OCI-LY3 (cell line): ENCODE data around the gene ARHGEF28.

Source experiments
- H2AFZ ChIP-seq: fragments of 200-600, 300-600 bp; shearing (Covaris generic); 2 replicates; pipeline ENCODE4 v1.6.0; 2014; ENCODE audit warnings: antibody characterized with exemption, low read depth, low read length
- H3K27ac ChIP-seq: fragments of 200-600, 300-600 bp; sonication (generic); 2 replicates; pipeline ENCODE4 v1.5.1; 2014; ENCODE audit warnings: mild to moderate bottlenecking, low read length, moderate library complexity, mixed read lengths
- H3K27me3 ChIP-seq: fragments of 200-600, 300-600 bp; sonication (generic); 2 replicates; pipeline ENCODE4 v1.6.1; 2014; ENCODE audit warnings: low read depth, low read length, mixed read lengths
- H3K36me3 ChIP-seq: fragments of 200-600, 300-600 bp; sonication (generic); replicated peaks from 2 replicates; pipeline ENCODE3; 2014; ENCODE audit warnings: low read depth, low read length, mixed read lengths
- H3K4me1 ChIP-seq: fragments of 300-600, 200-600 bp; sonication (generic); 2 replicates; pipeline ENCODE4 v1.6.1; 2014; ENCODE audit warnings: low read length, mixed read lengths
- H3K4me2 ChIP-seq: fragments of 200-600, 300-600 bp; sonication (generic); 2 replicates; pipeline ENCODE4 v1.6.1; 2014; ENCODE audit warnings: low read length, mixed read lengths
- H3K4me3 ChIP-seq: fragments of 300-600, 200-600 bp; sonication (generic); 2 replicates; pipeline ENCODE4 v1.5.1; 2014; ENCODE audit warnings: antibody characterized with exemption, mild to moderate bottlenecking, low read length, moderate library complexity
- H3K79me2 ChIP-seq: fragments of 300-600, 200-600 bp; shearing (Covaris generic); 2 replicates; pipeline ENCODE4 v1.6.1; 2014; ENCODE audit warnings: mild to moderate bottlenecking, low read length, mixed read lengths
- H3K9ac ChIP-seq: fragments of 300-600, 200-600 bp; shearing (Covaris generic); 2 replicates; pipeline ENCODE4 v1.6.0; 2014; ENCODE audit warnings: mild to moderate bottlenecking, low read length, moderate library complexity
- H3K9me3 ChIP-seq: fragments of 200-600, 300-600 bp; shearing (Covaris generic); 2 replicates; pipeline ENCODE4 v1.6.1; 2014; ENCODE audit warnings: low read length, mixed read lengths; ENCODE audit not compliant: insufficient read depth
- H4K20me1 ChIP-seq: fragments of 200-600, 300-600 bp; sonication (generic); 2 replicates; pipeline ENCODE4 v1.6.1; 2016; ENCODE audit warnings: low read length, mixed read lengths; ENCODE audit not compliant: insufficient read depth
- EZH2phosphoT487 ChIP-seq: fragments of 200-600 bp; shearing (Covaris generic); IDR thresholded peaks from 2 replicates; pipeline ENCODE4 v1.6.1; 2018; ENCODE audit warnings: antibody characterized with exemption, mixed run types, low read depth
- TF ChIP-seq, protein P1 (sequence below): fragments of 200-600, 300-600 bp; sonication (generic); IDR thresholded peaks from 2 replicates; pipeline ENCODE4 v1.5.1; 2014; ENCODE audit warnings: antibody characterized with exemption, low read length, low read depth

ARHGEF28 gene

DNA sequence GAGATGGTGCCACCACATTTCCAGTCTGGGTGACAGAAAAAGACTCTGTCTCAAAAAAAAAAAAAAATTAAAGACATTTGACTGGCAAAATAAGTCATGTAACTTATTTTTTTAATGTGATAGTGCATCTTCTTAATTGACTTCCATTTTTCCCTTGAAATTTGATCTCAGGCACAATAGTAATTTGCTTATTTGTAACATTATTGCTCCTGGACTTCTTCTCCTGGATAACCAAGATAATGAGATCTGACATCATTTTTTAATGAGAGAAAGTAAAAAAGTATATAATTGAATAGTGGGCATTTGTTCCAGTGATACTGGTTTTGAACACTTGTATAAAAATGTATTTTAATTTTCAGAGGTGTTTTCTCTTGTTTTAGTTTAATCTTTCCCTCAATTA lies 3.5 kb downstream of the ARHGEF28 start:
- H3K4me3 ChIP-seq, result no peak overlapping the region
- H3K4me1 ChIP-seq, result no peaks in the 10 kb centered on the region
- H3K9me3 ChIP-seq, result no peaks in the 10 kb centered on the region
- no peaks in the 10 kb centered on the region for H3K27me3 ChIP-seq
- no peaks in the 10 kb centered on the region for H4K20me1 ChIP-seq
- H3K9ac ChIP-seq, result no peak overlapping the region
- H2AFZ ChIP-seq, result no peak overlapping the region
- TF ChIP-seq EZH2phosphoT487, result no peak
- TF ChIP-seq, protein P1, sequence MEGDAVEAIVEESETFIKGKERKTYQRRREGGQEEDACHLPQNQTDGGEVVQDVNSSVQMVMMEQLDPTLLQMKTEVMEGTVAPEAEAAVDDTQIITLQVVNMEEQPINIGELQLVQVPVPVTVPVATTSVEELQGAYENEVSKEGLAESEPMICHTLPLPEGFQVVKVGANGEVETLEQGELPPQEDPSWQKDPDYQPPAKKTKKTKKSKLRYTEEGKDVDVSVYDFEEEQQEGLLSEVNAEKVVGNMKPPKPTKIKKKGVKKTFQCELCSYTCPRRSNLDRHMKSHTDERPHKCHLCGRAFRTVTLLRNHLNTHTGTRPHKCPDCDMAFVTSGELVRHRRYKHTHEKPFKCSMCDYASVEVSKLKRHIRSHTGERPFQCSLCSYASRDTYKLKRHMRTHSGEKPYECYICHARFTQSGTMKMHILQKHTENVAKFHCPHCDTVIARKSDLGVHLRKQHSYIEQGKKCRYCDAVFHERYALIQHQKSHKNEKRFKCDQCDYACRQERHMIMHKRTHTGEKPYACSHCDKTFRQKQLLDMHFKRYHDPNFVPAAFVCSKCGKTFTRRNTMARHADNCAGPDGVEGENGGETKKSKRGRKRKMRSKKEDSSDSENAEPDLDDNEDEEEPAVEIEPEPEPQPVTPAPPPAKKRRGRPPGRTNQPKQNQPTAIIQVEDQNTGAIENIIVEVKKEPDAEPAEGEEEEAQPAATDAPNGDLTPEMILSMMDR, result no peak
- H3K79me2 ChIP-seq, result no peaks in the 10 kb centered on the region
- no peaks in the 10 kb centered on the region for H3K36me3 ChIP-seq
- H3K4me2 ChIP-seq, result no peak overlapping the region
- H3K27ac ChIP-seq, result no peak overlapping the region

DNA sequence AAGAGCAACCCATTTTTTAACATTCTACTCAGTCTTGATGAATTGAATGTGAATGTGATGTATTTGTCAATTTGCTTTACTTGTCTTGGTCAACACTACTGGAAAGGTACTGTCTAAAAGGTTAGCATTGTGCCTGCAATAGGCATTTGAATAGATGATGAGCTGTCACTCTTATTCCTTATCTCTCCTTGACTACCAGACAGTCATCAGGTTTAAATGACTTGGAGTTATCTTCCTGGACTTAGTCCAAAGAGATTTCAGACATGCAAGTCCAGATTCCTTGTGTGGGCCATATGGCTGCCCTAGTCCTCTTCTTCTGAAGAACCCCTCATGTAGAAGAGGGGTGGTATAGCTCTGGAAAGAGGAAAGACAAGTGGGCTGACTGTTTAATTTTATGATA lies 4.8 kb downstream of the ARHGEF28 start:
- H3K27me3 ChIP-seq, result no peaks in the 10 kb centered on the region
- H3K4me2 ChIP-seq, result no peak overlapping the region
- no peak overlapping the region for H3K4me3 ChIP-seq
- H4K20me1 ChIP-seq, result no peaks in the 10 kb centered on the region
- no peak overlapping the region for H3K27ac ChIP-seq
- H2AFZ ChIP-seq, result no peak overlapping the region
- no peaks in the 10 kb centered on the region for H3K4me1 ChIP-seq
- H3K36me3 ChIP-seq, result no peaks in the 10 kb centered on the region
- TF ChIP-seq, protein P1, result no peak
- no peak for TF ChIP-seq EZH2phosphoT487
- H3K9me3 ChIP-seq, result no peaks in the 10 kb centered on the region
- H3K9ac ChIP-seq, result no peak overlapping the region
- H3K79me2 ChIP-seq, result no peaks in the 10 kb centered on the region

DNA sequence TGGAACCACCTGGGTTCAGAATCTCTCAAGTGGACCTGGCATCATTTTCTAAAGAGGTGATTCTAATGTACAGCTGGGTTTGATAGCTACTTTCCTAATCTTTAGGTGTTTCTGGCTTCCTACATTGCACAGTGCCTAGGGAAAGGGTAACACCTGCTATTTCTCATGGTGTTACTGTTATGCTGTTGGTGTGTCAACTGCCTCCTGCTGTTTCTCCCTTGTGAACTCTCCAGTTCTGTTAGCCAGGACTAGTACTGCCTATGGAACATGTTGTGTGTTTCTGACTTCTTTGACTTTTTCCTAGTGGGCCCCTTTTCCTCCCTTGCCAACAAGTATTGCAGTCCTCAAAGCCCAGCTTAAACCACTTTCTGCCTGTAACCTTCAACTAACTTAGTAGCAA lies 5.5 kb downstream of the ARHGEF28 start:
- Histone ChIP-seq H3K4me1 (no peaks in the 10 kb centered on the region), H3K4me3 (no peak overlapping the region), H3K9me3 (no peaks in the 10 kb centered on the region), H3K9ac (no peak overlapping the region), H2AFZ (no peak overlapping the region), H4K20me1 (no peaks in the 10 kb centered on the region), H3K79me2 (no peaks in the 10 kb centered on the region), H3K4me2 (no peak overlapping the region), H3K27me3 (no peaks in the 10 kb centered on the region), H3K36me3 (no peaks in the 10 kb centered on the region), H3K27ac (no peak overlapping the region)
- no peak for TF ChIP-seq EZH2phosphoT487
- TF ChIP-seq, protein P1, result no peak

DNA sequence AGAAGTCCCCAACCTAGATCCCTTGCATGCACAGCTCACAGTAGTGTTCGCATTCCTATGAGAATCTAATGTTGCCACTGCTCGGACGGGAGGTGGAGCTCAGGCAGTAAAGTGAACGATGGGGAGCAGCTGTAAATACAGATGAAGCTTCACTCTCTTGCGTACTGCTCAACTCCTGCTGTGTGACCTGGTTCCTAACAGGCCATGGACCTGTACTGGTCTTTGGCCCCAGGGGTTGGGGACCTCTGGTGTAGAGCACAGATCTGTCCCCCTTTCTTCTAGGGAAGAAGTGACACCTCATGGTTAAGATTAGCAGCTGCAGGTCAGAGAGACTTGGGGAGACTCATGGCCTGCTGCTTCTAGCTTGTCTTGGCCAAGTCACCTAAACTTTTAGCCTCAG lies 7.1 kb downstream of the ARHGEF28 start:
- no peaks in the 10 kb centered on the region for H3K4me1 ChIP-seq
- no peak overlapping the region for H3K27ac ChIP-seq
- H3K79me2 ChIP-seq, result no peaks in the 10 kb centered on the region

More for the DNA sequence above, 7.1 kb downstream of the ARHGEF28 start:
- H3K9me3 ChIP-seq, result no peaks in the 10 kb centered on the region
- no peaks in the 10 kb centered on the region for H4K20me1 ChIP-seq
- no peak overlapping the region for H3K4me2 ChIP-seq
- H3K36me3 ChIP-seq, result no peaks in the 10 kb centered on the region
- no peaks in the 10 kb centered on the region for H3K27me3 ChIP-seq
- H3K4me3 ChIP-seq, result no peak overlapping the region
- no peak overlapping the region for H3K9ac ChIP-seq
- TF ChIP-seq, protein P1, result no peak
- no peak for TF ChIP-seq EZH2phosphoT487
- no peak overlapping the region for H2AFZ ChIP-seq
